Osteoblast (primary cell): ENCODE measurements around the gene SLC39A13. TPM values are rescaled to one million over a fixed set of nuclear protein-coding genes. Genes with fewer than 3 reads are reported as not detected.

Source experiments
- DNase-seq: peaks from one replicate; pipeline ENCODE4 v3.0.0; 2011; ENCODE audit warnings: low spot score, mixed read lengths; ENCODE audit not compliant: insufficient read length; ENCODE audit errors: missing footprints
- H2AFZ ChIP-seq: 2 replicates; pipeline ENCODE4 v1.6.0; 2011; ENCODE audit warnings: mild to moderate bottlenecking, low read length
- H3K27ac ChIP-seq: 2 replicates; pipeline ENCODE4 v1.5.1; 2011; ENCODE audit warnings: mild to moderate bottlenecking, low read depth, low read length, moderate library complexity
- H3K27me3 ChIP-seq: 2 replicates; pipeline ENCODE4 v1.6.0; 2012; ENCODE audit warnings: mild to moderate bottlenecking, control low read depth, inconsistent platforms, low read length, moderate library complexity; ENCODE audit not compliant: insufficient read depth
- H3K36me3 ChIP-seq: 2 replicates; pipeline ENCODE4 v1.5.1; 2011; ENCODE audit warnings: mild to moderate bottlenecking, low read length, control low read depth, moderate library complexity; ENCODE audit not compliant: insufficient read depth
- H3K4me1 ChIP-seq: 2 replicates; pipeline ENCODE4 v1.5.1; 2011; ENCODE audit warnings: mild to moderate bottlenecking, low read length, control low read depth, moderate library complexity; ENCODE audit not compliant: insufficient read depth
- H3K4me2 ChIP-seq: 2 replicates; pipeline ENCODE4 v1.6.0; 2011; ENCODE audit warnings: mild to moderate bottlenecking, low read length; ENCODE audit not compliant: insufficient read depth
- H3K4me3 ChIP-seq: fragments of 200-600 bp; sonication (generic); 3 replicates; pipeline ENCODE4 v1.5.1; 2012; ENCODE audit warnings: mild to moderate bottlenecking, low read length, inconsistent platforms; ENCODE audit not compliant: insufficient read depth
- H3K79me2 ChIP-seq: 2 replicates; pipeline ENCODE4 v1.6.0; 2012; ENCODE audit warnings: mild to moderate bottlenecking, low read length, control low read depth, inconsistent platforms; ENCODE audit not compliant: insufficient read depth
- H3K9me3 ChIP-seq: 2 replicates; pipeline ENCODE4 v1.5.1; 2011; ENCODE audit warnings: low read depth, low read length, control low read depth
- H4K20me1 ChIP-seq: 2 replicates; pipeline ENCODE4 v1.6.0; 2012; ENCODE audit warnings: mild to moderate bottlenecking, low read length, control low read depth; ENCODE audit not compliant: insufficient read depth
- total RNA-seq: library from RNA; depleted of rRNA; stranded (reverse); fragments of >200 nt; gene quantifications from 2 replicates; pipeline ENCODE4 v1.2.3, GENCODE V29; 2012
- TF ChIP-seq, protein P1 (sequence below): IDR thresholded peaks from 2 replicates; pipeline ENCODE4 v1.5.1; 2011; ENCODE audit warnings: mild to moderate bottlenecking, low read depth, low read length, moderate library complexity; ENCODE audit errors: extremely low read depth

SLC39A13 gene
- total RNA-seq, 1 donor: 78.9 TPM

GRCh38 chr11:47398551-47398950 is 9.8 kb upstream of the SLC39A13 start:
- Histone ChIP-seq H3K4me3 (no peak overlapping the region), H3K4me2 (no peak overlapping the region), H2AFZ (no peak overlapping the region), H3K27me3 (no peaks in the 10 kb centered on the region), H3K79me2 (no peaks in the 10 kb centered on the region), H3K4me1 (peaks cover 19% of the 10 kb centered on the region), H3K36me3 (no peaks in the 10 kb centered on the region), H3K27ac (no peak overlapping the region), H3K9me3 (no peaks in the 10 kb centered on the region), H4K20me1 (no peaks in the 10 kb centered on the region)
- TF ChIP-seq, protein P1, sequence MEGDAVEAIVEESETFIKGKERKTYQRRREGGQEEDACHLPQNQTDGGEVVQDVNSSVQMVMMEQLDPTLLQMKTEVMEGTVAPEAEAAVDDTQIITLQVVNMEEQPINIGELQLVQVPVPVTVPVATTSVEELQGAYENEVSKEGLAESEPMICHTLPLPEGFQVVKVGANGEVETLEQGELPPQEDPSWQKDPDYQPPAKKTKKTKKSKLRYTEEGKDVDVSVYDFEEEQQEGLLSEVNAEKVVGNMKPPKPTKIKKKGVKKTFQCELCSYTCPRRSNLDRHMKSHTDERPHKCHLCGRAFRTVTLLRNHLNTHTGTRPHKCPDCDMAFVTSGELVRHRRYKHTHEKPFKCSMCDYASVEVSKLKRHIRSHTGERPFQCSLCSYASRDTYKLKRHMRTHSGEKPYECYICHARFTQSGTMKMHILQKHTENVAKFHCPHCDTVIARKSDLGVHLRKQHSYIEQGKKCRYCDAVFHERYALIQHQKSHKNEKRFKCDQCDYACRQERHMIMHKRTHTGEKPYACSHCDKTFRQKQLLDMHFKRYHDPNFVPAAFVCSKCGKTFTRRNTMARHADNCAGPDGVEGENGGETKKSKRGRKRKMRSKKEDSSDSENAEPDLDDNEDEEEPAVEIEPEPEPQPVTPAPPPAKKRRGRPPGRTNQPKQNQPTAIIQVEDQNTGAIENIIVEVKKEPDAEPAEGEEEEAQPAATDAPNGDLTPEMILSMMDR: no peak
- peak; percentile 58 for DNase-seq

GRCh38 chr11:47399860-47400767 is 8.3 kb upstream of the SLC39A13 start:
- Histone ChIP-seq H3K9me3 (no peaks in the 10 kb centered on the region), H3K27me3 (no peaks in the 10 kb centered on the region), H3K36me3 (no peaks in the 10 kb centered on the region), H3K4me1 (peaks cover 12% of the 10 kb centered on the region), H3K4me2 (peak overlapping the region; percentile 80), H3K79me2 (no peaks in the 10 kb centered on the region), H2AFZ (peak overlapping the region; percentile 83), H3K27ac (no peak overlapping the region), H3K4me3 (peak overlapping the region; percentile 68), H4K20me1 (no peaks in the 10 kb centered on the region)
- TF ChIP-seq, protein P1: no peak
- peak; percentile 73 for DNase-seq

DNA sequence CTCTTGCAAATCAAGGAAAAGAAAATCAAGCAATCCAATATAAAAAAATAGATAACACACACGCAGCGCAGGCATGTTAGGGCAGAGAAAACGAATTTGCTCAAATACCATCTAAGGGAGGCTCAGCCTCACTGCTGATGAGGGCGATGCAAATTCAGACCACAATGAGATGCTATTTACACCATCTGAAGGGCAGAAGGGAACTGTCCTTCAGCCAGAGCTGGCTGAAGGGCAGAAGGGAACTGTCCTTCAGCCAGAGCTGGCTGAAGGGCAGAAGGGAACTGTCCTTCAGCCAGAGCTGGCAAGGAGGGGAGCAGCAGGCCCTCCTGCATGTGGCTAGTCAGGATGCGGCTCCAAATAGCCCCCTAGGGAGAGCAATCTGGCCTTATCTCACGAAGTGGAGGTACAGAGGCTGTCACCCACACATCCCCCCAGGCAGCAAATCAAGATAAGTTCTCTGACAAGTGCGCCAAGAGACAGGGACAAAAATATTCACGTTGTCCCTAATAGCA is 7.6 kb upstream of the SLC39A13 start:
- Histone ChIP-seq H3K4me3 (peak overlapping the region; percentile 62), H3K79me2 (no peaks in the 10 kb centered on the region), H2AFZ (peak overlapping the region; percentile 78), H3K27me3 (no peaks in the 10 kb centered on the region), H3K4me1 (peaks cover 12% of the 10 kb centered on the region), H3K4me2 (peak overlapping the region; percentile 80), H4K20me1 (no peaks in the 10 kb centered on the region), H3K36me3 (no peaks in the 10 kb centered on the region), H3K27ac (no peak overlapping the region), H3K9me3 (no peaks in the 10 kb centered on the region)
- TF ChIP-seq, protein P1: no peak
- DNase-seq: peak; percentile 73

DNA sequence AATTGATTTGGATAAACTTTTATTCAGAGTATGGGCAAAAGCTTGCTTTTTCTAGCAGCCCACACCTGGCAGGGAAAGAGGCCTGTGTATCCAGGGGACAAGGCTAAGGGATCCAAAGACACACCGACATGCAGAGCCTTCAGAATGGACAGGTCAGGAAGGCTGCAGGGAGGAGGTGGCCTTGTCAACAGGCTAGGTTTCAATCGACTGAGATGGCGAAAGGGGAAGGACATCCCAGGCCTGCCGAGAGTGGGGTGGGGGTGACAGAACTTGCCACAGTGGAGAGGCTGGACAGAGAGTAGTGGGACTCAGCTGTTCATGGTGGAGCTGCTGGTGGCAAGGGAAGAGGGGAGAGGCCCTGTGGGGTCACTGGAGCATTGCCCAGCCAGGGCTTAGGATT is 5.3 kb upstream of the SLC39A13 start:
- Histone ChIP-seq H3K4me1 (peaks cover 22% of the 10 kb centered on the region), H2AFZ (no peak overlapping the region), H3K27ac (no peak overlapping the region), H3K4me3 (no peak overlapping the region), H3K27me3 (no peaks in the 10 kb centered on the region), H3K9me3 (no peaks in the 10 kb centered on the region), H4K20me1 (no peaks in the 10 kb centered on the region), H3K4me2 (no peak overlapping the region), H3K79me2 (no peaks in the 10 kb centered on the region), H3K36me3 (no peaks in the 10 kb centered on the region)
- no peak for DNase-seq
- TF ChIP-seq, protein P1: no peak
